WERI-Rb-1 (cell line): ENCODE measurements around the gene ADCY10.

Source experiments
- DNase-seq: peaks from one replicate; pipeline ENCODE4 v3.0.0-alpha.2; 2020
- H3K27ac ChIP-seq: fragments of 250-450 bp; sonication (Bioruptor Pico); 2 replicates; pipeline ENCODE4 v1.5.1; 2020; ENCODE audit warnings: mild to moderate bottlenecking, moderate library complexity
- H3K27me3 ChIP-seq: fragments of 250-450 bp; sonication (Bioruptor Pico); 2 replicates; pipeline ENCODE4 v1.5.1; 2021; ENCODE audit warnings: mild to moderate bottlenecking, low read depth, moderate library complexity; ENCODE audit not compliant: insufficient read depth, severe bottlenecking
- H3K36me3 ChIP-seq: fragments of 250-450 bp; sonication (Bioruptor Pico); 2 replicates; pipeline ENCODE4 v1.5.1; 2020; ENCODE audit warnings: mild to moderate bottlenecking, moderate library complexity
- H3K4me3 ChIP-seq: 2 replicates; pipeline ENCODE4 v1.5.1; 2011; ENCODE audit warnings: low read depth, mild to moderate bottlenecking, control low read depth, low read length
- H3K9me3 ChIP-seq: fragments of 250-450 bp; sonication (Bioruptor Pico); 2 replicates; pipeline ENCODE4 v1.5.1; 2021; ENCODE audit warnings: mild to moderate bottlenecking, moderate library complexity; ENCODE audit not compliant: severe bottlenecking
- CTCF ChIP-seq: IDR thresholded peaks from 2 replicates; pipeline ENCODE4 v1.5.1; 2011; ENCODE audit warnings: low read depth, mild to moderate bottlenecking, control low read depth, inconsistent platforms, low read length

The ADCY10 gene

GRCh38 chr1:167767761-167768160 is 146.2 kb downstream of the ADCY10 start:
- no peaks in the 10 kb centered on the region for H3K9me3 ChIP-seq
- TF ChIP-seq CTCF: no peak
- H3K27me3 ChIP-seq: no peaks in the 10 kb centered on the region
- no peak overlapping the region for H3K4me3 ChIP-seq
- peaks cover 3% of the 10 kb centered on the region; the same call in 1 of the 2 replicates for H3K36me3 ChIP-seq
- no peak overlapping the region for H3K27ac ChIP-seq
- DNase-seq: no peak

GRCh38 chr1:167766538-167766937 is 147.4 kb downstream of the ADCY10 start:
- no peak for TF ChIP-seq CTCF
- H3K27me3 ChIP-seq: no peaks in the 10 kb centered on the region
- peaks cover 3% of the 10 kb centered on the region; the same call in 1 of the 2 replicates for H3K36me3 ChIP-seq

GRCh38 chr1:167765496-167765895 is 148.4 kb downstream of the ADCY10 start:
- Histone ChIP-seq H3K9me3 (no peaks in the 10 kb centered on the region), H3K27ac (no peak overlapping the region), H3K4me3 (no peak overlapping the region), H3K27me3 (no peaks in the 10 kb centered on the region), H3K36me3 (peaks cover 3% of the 10 kb centered on the region; the same call in 1 of the 2 replicates)
- TF ChIP-seq CTCF: no peak
- DNase-seq: no peak

More at GRCh38 chr1:167766538-167766937, 147.4 kb downstream of the ADCY10 start:
- Histone ChIP-seq H3K4me3 (no peak overlapping the region), H3K27ac (no peak overlapping the region), H3K9me3 (no peaks in the 10 kb centered on the region)
- no peak for DNase-seq

- no peak for DNase-seq
- H3K27ac ChIP-seq: no peak overlapping the region
- peaks cover 3% of the 10 kb centered on the region; the same call in 1 of the 2 replicates for H3K36me3 ChIP-seq
- H3K27me3 ChIP-seq: no peaks in the 10 kb centered on the region
- no peak for TF ChIP-seq CTCF
- no peak overlapping the region for H3K4me3 ChIP-seq
- no peaks in the 10 kb centered on the region for H3K9me3 ChIP-seq
Measured at GRCh38 chr1:167764458-167765330, 149.2 kb downstream of the ADCY10 start.

GRCh38 chr1:167763525-167764220 is 150.3 kb downstream of the ADCY10 start:
- no peak for TF ChIP-seq CTCF
- DNase-seq: no peak
- H3K27me3 ChIP-seq: no peaks in the 10 kb centered on the region
- peaks cover 3% of the 10 kb centered on the region; the same call in 1 of the 2 replicates for H3K36me3 ChIP-seq
- H3K9me3 ChIP-seq: no peaks in the 10 kb centered on the region
- H3K4me3 ChIP-seq: no peak overlapping the region
- H3K27ac ChIP-seq: no peak overlapping the region
